IPS-18c (cell line): Measurements from ENCODE around the gene RBMS3.
"Not testable (repeated sequence)": the region's sequence is repeated elsewhere in the genome, so short reads cannot be mapped to it uniquely, and the experiment has no call there.

ENCODE experiments used
- H3K4me3 ChIP-seq: 2 replicates; pipeline ENCODE4 v1.7.0; 2013; ENCODE audit warnings: low read depth, mild to moderate bottlenecking, low read length, moderate library complexity; ENCODE audit not compliant: insufficient read depth
- H3K9me3 ChIP-seq: one replicate; pipeline ENCODE4 v1.6.1; 2013; ENCODE audit warnings: mild to moderate bottlenecking, low read length, moderate library complexity; ENCODE audit not compliant: control insufficient read depth, insufficient read depth

RBMS3 gene

GRCh38 chr3:29991198-29991597 is 710.3 kb downstream of the RBMS3 start:
- H3K4me3 ChIP-seq, result no peak overlapping the region

GRCh38 chr3:30002797-30003196 is 721.9 kb downstream of the RBMS3 start:
- H3K4me3 ChIP-seq, result no peak overlapping the region
- no peaks in the 10 kb centered on the region for H3K9me3 ChIP-seq

More at GRCh38 chr3:29991198-29991597, 710.3 kb downstream of the RBMS3 start:
- H3K9me3 ChIP-seq, result peaks cover 2% of the 10 kb centered on the region

- Histone ChIP-seq H3K4me3 (no peak overlapping the region), H3K9me3 (no peaks in the 10 kb centered on the region)
These were observed 722.9 kb downstream of the RBMS3 start for GRCh38 chr3:30003741-30004140.

- Histone ChIP-seq H3K9me3 (no peaks in the 10 kb centered on the region), H3K4me3 (no peak overlapping the region)
These were observed 723.6 kb downstream of the RBMS3 start for GRCh38 chr3:30004481-30004880.

GRCh38 chr3:30006111-30006510 is 725.2 kb downstream of the RBMS3 start:
- H3K4me3 ChIP-seq, result no peak overlapping the region
- no peaks in the 10 kb centered on the region for H3K9me3 ChIP-seq

- no peaks in the 10 kb centered on the region for H3K9me3 ChIP-seq
- H3K4me3 ChIP-seq, result no peak overlapping the region
These were observed 726.8 kb downstream of the RBMS3 start for GRCh38 chr3:30007668-30008067.

- Histone ChIP-seq H3K9me3 (no peaks in the 10 kb centered on the region), H3K4me3 (no peak overlapping the region)
These were observed 730.4 kb downstream of the RBMS3 start for GRCh38 chr3:30011237-30011803.

- H3K4me3 ChIP-seq, result no peak overlapping the region
- no peaks in the 10 kb centered on the region for H3K9me3 ChIP-seq
These were observed 732.2 kb downstream of the RBMS3 start for GRCh38 chr3:30012941-30013543.

- Histone ChIP-seq H3K4me3 (no peak overlapping the region), H3K9me3 (no peaks in the 10 kb centered on the region)
These were observed 737.0 kb downstream of the RBMS3 start for GRCh38 chr3:30017901-30018300.

- Histone ChIP-seq H3K4me3 (no peak overlapping the region), H3K9me3 (no peaks in the 10 kb centered on the region)
These were observed 739.5 kb downstream of the RBMS3 start for GRCh38 chr3:30020380-30020779.

GRCh38 chr3:30024466-30024865 is 743.6 kb downstream of the RBMS3 start:
- no peak overlapping the region for H3K4me3 ChIP-seq

GRCh38 chr3:30026851-30027250 is 746.0 kb downstream of the RBMS3 start:
- Histone ChIP-seq H3K9me3 (no peaks in the 10 kb centered on the region), H3K4me3 (no peak overlapping the region)

More at GRCh38 chr3:30024466-30024865, 743.6 kb downstream of the RBMS3 start:
- H3K9me3 ChIP-seq, result no peaks in the 10 kb centered on the region

GRCh38 chr3:30034246-30034991 is 753.5 kb downstream of the RBMS3 start:
- Histone ChIP-seq H3K9me3 (no peaks in the 10 kb centered on the region), H3K4me3 (no peak overlapping the region)

- no peak overlapping the region for H3K4me3 ChIP-seq
- no peaks in the 10 kb centered on the region for H3K9me3 ChIP-seq
These were observed 755.2 kb downstream of the RBMS3 start for GRCh38 chr3:30035935-30036567.

- Histone ChIP-seq H3K9me3 (no peaks in the 10 kb centered on the region), H3K4me3 (no peak overlapping the region)
These were observed 759.3 kb downstream of the RBMS3 start for GRCh38 chr3:30040126-30040525.

GRCh38 chr3:30041481-30041880 is 760.6 kb downstream of the RBMS3 start:
- not testable (repeated sequence) for H3K9me3 ChIP-seq, H3K4me3 ChIP-seq

- Histone ChIP-seq H3K4me3 (no peak overlapping the region), H3K9me3 (no peaks in the 10 kb centered on the region)
These were observed 761.5 kb downstream of the RBMS3 start for GRCh38 chr3:30042274-30042859.
